Thyroid gland (tissue), 4 donors: ENCODE data around the gene RERGL.

Source experiments
- POLR2A ChIP-seq, 2 donors: fragments of 450-650 bp; IDR thresholded peaks; one replicate each; pipeline ENCODE4 v1.6.1; 2017; ENCODE audit warnings: antibody characterized with exemption in 2 of 2, mild to moderate bottlenecking in 2 of 2, moderate library complexity in 1 of 2
- TF ChIP-seq, protein P1 (sequence below), 6 experiments: fragments of 200-600 bp in 3 of 6; fragments of 450-650 bp in 3 of 6; sonication (generic) in 3 of 6; IDR thresholded peaks; one replicate each; pipeline ENCODE4 v1.5.1; 2016 to 2019; ENCODE audit warnings: antibody characterized with exemption in 6 of 6, mild to moderate bottlenecking in 2 of 6, inconsistent platforms in 1 of 6, moderate library complexity in 1 of 6

DNA sequence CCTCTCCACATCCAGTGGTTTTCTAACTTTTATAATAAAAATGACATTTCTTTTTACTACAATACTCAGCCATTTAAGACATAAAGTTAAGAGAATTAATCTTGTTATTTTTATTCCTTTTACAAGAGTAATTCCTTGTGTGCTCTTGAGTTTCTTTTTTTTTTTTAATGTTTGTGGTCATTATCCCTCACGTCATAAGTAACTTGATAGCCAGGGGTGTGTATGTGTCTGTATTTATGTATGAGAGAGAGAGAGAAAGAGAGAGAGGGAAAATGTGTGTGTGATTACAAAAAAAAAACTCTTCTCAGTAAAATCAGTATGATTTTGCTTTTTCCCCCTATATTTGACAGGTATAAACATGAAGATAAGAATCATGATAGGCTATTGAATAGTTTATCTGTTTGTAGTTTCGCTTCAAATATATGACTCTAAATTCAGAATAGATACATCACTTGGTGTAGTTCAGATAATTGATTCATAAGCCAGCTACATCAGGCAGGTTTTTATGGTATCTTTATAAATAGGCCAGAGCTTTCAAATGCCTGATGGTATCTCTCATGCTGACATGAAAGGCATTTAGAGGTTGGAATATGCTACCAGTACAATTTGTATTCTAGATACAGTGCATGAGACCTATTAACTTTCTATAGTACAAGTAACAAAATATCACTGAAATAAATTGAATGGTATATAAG lies 34.9 kb downstream of the RERGL start:
- TF ChIP-seq, protein P1, sequence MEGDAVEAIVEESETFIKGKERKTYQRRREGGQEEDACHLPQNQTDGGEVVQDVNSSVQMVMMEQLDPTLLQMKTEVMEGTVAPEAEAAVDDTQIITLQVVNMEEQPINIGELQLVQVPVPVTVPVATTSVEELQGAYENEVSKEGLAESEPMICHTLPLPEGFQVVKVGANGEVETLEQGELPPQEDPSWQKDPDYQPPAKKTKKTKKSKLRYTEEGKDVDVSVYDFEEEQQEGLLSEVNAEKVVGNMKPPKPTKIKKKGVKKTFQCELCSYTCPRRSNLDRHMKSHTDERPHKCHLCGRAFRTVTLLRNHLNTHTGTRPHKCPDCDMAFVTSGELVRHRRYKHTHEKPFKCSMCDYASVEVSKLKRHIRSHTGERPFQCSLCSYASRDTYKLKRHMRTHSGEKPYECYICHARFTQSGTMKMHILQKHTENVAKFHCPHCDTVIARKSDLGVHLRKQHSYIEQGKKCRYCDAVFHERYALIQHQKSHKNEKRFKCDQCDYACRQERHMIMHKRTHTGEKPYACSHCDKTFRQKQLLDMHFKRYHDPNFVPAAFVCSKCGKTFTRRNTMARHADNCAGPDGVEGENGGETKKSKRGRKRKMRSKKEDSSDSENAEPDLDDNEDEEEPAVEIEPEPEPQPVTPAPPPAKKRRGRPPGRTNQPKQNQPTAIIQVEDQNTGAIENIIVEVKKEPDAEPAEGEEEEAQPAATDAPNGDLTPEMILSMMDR (IDR thresholded peaks at IDR 0.05), result no peak
- no peak for TF ChIP-seq POLR2A (IDR thresholded peaks at IDR 0.05)
